Measurements from ENCODE around the gene PRUNE2. TPM values are rescaled to one million over a fixed set of nuclear protein-coding genes. Genes with fewer than 3 reads are reported as not detected.

The PRUNE2 gene
- total and polyA plus RNA-seq, 11 donors, result 0.51 to 7.7 (median 1.4) TPM

DNA sequence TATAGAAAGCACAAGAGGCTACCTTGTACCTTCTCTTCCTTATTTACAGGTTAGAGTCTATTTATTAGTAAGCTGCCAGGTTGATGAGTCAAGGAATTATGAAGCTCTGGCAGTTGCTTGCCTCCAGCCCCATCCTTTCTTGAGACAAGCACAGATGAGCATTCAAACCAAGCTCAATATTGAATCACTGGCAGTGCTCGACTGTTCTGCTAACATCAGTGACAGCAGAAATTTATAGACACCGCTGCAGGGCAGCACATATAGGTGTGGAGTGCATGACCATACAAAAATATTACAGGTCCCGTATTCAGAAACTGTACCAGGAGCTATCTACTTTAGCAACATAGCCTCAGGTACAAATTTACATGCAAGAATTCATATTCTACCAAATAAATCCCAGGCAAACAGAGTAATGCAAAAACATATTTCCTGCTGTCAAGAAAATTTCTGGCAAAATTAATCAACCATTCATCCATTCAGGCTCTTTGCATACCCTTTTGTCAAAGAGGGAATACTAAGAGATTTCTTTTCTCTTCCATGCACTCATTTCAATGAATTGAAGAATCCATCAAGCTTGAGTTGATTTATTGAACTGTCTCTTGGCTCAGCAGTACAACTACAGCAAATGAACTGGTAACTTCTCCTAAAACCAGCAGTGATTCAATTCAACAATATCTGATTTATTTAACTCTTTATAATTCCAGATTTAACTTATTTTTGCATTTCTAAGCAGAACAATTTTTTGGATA lies 168.6 kb downstream of the PRUNE2 start:
- TF ChIP-seq POLR2A (IDR thresholded peaks at IDR 0.05), result no peak
- Histone ChIP-seq H3K27ac (no peak overlapping the region), H3K4me1 (peaks cover 0 to 4% (median 0%) of the 10 kb centered on the region in 12 donors), H3K36me3 (no peaks in the 10 kb centered on the region), H3K4me3 (no peak overlapping the region), H3K27me3 (peaks cover 0 to 5% (median 0%) of the 10 kb centered on the region in 9 donors), H3K9me3 (no peaks in the 10 kb centered on the region)
- WGBS, 4 donors, result 72 to 89% (median 83%) methylated on average over 3 of the region's 3 CpGs
- ATAC-seq (no peak), DNase-seq (no peak)
- intact Hi-C loops (cut with DNase I), result no loop called here

DNA sequence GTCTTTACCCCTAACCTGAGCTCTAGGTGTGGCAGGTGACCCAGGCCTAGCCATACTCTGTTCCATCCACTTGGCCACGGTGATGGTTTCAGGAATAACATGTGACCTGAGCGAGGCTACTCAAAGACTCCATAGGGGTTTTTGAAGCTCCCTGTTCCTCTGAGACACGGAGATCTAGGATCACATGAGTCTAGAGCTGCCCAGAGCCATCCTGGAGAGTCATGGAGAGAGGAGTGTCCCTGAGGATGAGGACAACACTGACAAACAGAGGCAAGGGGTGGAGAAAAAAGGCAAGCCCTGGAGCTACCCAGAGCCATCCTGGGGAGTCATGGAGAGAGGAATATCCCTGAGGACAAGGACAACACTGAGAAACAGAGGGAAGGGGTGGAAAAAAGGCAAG lies 171.2 kb downstream of the PRUNE2 start:
- TF ChIP-seq, protein P1, sequence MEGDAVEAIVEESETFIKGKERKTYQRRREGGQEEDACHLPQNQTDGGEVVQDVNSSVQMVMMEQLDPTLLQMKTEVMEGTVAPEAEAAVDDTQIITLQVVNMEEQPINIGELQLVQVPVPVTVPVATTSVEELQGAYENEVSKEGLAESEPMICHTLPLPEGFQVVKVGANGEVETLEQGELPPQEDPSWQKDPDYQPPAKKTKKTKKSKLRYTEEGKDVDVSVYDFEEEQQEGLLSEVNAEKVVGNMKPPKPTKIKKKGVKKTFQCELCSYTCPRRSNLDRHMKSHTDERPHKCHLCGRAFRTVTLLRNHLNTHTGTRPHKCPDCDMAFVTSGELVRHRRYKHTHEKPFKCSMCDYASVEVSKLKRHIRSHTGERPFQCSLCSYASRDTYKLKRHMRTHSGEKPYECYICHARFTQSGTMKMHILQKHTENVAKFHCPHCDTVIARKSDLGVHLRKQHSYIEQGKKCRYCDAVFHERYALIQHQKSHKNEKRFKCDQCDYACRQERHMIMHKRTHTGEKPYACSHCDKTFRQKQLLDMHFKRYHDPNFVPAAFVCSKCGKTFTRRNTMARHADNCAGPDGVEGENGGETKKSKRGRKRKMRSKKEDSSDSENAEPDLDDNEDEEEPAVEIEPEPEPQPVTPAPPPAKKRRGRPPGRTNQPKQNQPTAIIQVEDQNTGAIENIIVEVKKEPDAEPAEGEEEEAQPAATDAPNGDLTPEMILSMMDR (IDR thresholded peaks at IDR 0.05), result no peak
- TF ChIP-seq POLR2A (IDR thresholded peaks at IDR 0.05), result no peak
- DNase-seq (no peak), ATAC-seq (no peak)
- Histone ChIP-seq H3K27ac (no peak overlapping the region), H3K9me3 (no peaks in the 10 kb centered on the region), H3K4me3 (no peak overlapping the region), H3K36me3 (no peaks in the 10 kb centered on the region), H3K27me3 (peaks cover 0 to 2% (median 0%) of the 10 kb centered on the region in 9 donors), H3K4me1 (peaks cover 0 to 4% (median 0%) of the 10 kb centered on the region in 12 donors)
- 84 to 91% (median 87%) methylated on average over 3 of the region's 3 CpGs for whole genome bisulfite sequencing, 4 donors
- intact Hi-C loops (cut with DNase I), result no loop called here

DNA sequence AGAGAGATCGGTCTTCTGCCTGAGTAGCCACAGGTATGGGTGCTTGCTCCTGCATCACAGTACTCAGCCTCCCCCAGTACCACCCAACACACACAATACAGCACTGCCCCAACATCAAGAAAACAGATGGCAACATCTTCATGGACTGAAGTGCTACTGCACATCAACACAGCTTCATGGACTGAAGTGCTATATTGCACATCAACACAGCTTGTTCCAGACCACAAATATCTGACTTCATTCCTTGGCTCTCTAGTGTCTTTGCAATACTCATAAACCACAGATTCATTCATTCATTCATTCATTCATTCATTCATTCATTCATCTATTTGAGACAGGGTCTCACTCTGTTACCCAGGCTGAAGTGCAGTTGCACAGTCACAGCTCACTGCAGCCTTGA lies 172.8 kb downstream of the PRUNE2 start:
- WGBS, 4 donors, result 96 to 100% (median 100%) methylated on average over 1 of the region's 1 CpG
- H3K4me3 ChIP-seq, result no peak overlapping the region
- H3K27me3 ChIP-seq, result peaks cover 0 to 2% (median 0%) of the 10 kb centered on the region in 9 donors
- peaks cover 0 to 4% (median 0%) of the 10 kb centered on the region in 12 donors for H3K4me1 ChIP-seq
- intact Hi-C loops (cut with DNase I), result no loop called here
- ATAC-seq (no peak), DNase-seq (no peak)
- H3K9me3 ChIP-seq, result no peaks in the 10 kb centered on the region
- TF ChIP-seq, protein P1 (IDR thresholded peaks at IDR 0.05), result no peak
- TF ChIP-seq POLR2A (IDR thresholded peaks at IDR 0.05), result no peak
- H3K36me3 ChIP-seq, result no peaks in the 10 kb centered on the region
- no peak overlapping the region for H3K27ac ChIP-seq

DNA sequence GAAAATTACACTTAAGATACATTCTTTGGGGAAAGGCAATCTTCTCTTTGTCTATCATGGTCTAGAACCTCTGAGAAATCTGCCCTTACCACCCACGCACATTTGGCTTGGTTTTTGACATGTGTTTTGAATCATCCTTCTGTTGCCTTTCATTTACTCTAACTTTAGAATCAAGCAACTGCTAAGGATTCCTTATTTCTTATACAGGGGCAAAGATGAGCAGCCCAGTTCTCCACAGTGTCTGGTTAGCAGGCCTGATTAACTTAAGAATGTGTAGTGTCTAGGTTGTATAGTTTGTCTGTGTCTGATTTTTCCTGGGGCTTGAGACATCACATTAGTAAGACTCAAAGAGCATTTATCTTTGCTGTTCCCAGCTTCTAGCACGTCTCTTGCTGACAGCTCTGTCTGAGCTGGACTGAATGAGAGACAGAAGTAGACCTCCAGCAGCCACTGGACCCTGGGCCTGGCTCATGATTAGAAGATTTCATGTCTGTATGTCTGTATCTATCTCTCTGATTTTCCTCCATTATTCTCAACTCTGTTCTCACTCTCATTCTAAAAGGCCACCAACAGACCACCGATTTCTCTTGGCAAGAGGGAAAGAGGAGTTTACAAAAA lies 173.5 kb downstream of the PRUNE2 start:
- no peak for TF ChIP-seq POLR2A (IDR thresholded peaks at IDR 0.05)
- TF ChIP-seq, protein P1 (IDR thresholded peaks at IDR 0.05), result no peak
- peaks cover 0 to 4% (median 0%) of the 10 kb centered on the region in 12 donors for H3K4me1 ChIP-seq
- ATAC-seq (no peak), DNase-seq (no peak)
- no peak overlapping the region for H3K4me3 ChIP-seq
- no peak overlapping the region for H3K27ac ChIP-seq
- H3K27me3 ChIP-seq, result peaks cover 0 to 2% (median 0%) of the 10 kb centered on the region in 9 donors
- intact Hi-C loops (cut with DNase I), result no loop called here
- WGBS, 4 donors, result 28 to 55% (median 43%) methylated on average over 3 of the region's 3 CpGs
- H3K9me3 ChIP-seq, result no peaks in the 10 kb centered on the region
- no peaks in the 10 kb centered on the region for H3K36me3 ChIP-seq

All from heart left ventricle (tissue), 16 donors.